ENCODE results near the gene MET. TPM values are rescaled to one million over a fixed set of nuclear protein-coding genes. Genes with fewer than 3 reads are reported as not detected.

Gene MET
- polyA plus RNA-seq, 10 donors = 8.5 to 17.2 (median 12.3) TPM

- DNase-seq = peak; percentile 27 to 76 (median 58)
Observed at GRCh38 chr7:116782177-116782711, 110.2 kb downstream of the MET start.

GRCh38 chr7:116783666-116784318 is 111.8 kb downstream of the MET start:
- DNase-seq = no peak

- no peak for DNase-seq
Observed at GRCh38 chr7:116784647-116785046, 112.7 kb downstream of the MET start.

GRCh38 chr7:116785843-116786242 is 113.8 kb downstream of the MET start:
- DNase-seq = no peak

- no peak for DNase-seq
Observed at GRCh38 chr7:116786791-116787443, 114.9 kb downstream of the MET start.

- no peak for DNase-seq
Observed at GRCh38 chr7:116787881-116788280, 115.9 kb downstream of the MET start.

GRCh38 chr7:116788572-116789197 is 116.7 kb downstream of the MET start:
- DNase-seq = no peak

GRCh38 chr7:116790025-116790424 is 118.0 kb downstream of the MET start:
- DNase-seq = no peak

- DNase-seq = no peak
Observed at GRCh38 chr7:116792813-116793212, 120.8 kb downstream of the MET start.

- no peak for DNase-seq
Observed at GRCh38 chr7:116793795-116794340, 121.9 kb downstream of the MET start.

GRCh38 chr7:116796471-116796870 is 124.5 kb downstream of the MET start:
- DNase-seq = no peak

GRCh38 chr7:116797612-116798011 is 125.6 kb downstream of the MET start:
- DNase-seq = peak in 2 of 3 donors; percentile 36 to 61

- no peak for DNase-seq
Observed at GRCh38 chr7:116798232-116798631, 126.2 kb downstream of the MET start.

GRCh38 chr7:116799916-116800315 is 127.9 kb downstream of the MET start:
- no peak for DNase-seq

GRCh38 chr7:116800594-116800993 is 128.6 kb downstream of the MET start:
- no peak for DNase-seq

GRCh38 chr7:116801092-116801710 is 129.2 kb downstream of the MET start:
- peak in 1 of 3 donors; percentile 57 for DNase-seq

- DNase-seq = peak in 2 of 3 donors; percentile 41 to 62
Observed at GRCh38 chr7:116802144-116802745, 130.2 kb downstream of the MET start.

GRCh38 chr7:116802746-116803152 is 130.8 kb downstream of the MET start:
- peak; percentile 26 to 71 (median 59) for DNase-seq

GRCh38 chr7:116804471-116804870 is 132.5 kb downstream of the MET start:
- peak in 1 of 3 donors; percentile 22 for DNase-seq

GRCh38 chr7:116805100-116805544 is 133.1 kb downstream of the MET start:
- peak; percentile 84 to 88 (median 86) for DNase-seq

All from muscle of back (tissue), 11 donors.